ENCODE data around the gene DCP2.
A peak's percentile ranks its signal among the peaks of the same experiment; 100 is the strongest.

Gene DCP2

GRCh38 chr5:113036321-113036720 is 59.7 kb downstream of the DCP2 start:
- H3K4me3 ChIP-seq (ENCODE audit: low read length): no peak overlapping the region
- TF ChIP-seq CTCF (conservative IDR thresholded peaks at IDR 0.05; ENCODE audit: low read length): no peak
- DNase-seq (ENCODE audit: low read depth): no peak

- TF ChIP-seq CTCF (conservative IDR thresholded peaks at IDR 0.05; ENCODE audit: low read length): no peak
- no peak for DNase-seq (ENCODE audit: low read depth)
- H3K4me3 ChIP-seq (ENCODE audit: low read length): no peak overlapping the region
These were observed 60.2 kb downstream of the DCP2 start for GRCh38 chr5:113036826-113037225.

- DNase-seq (ENCODE audit: low read depth): no peak
- H3K4me3 ChIP-seq (ENCODE audit: low read length): no peak overlapping the region
- no peak for TF ChIP-seq CTCF (conservative IDR thresholded peaks at IDR 0.05; ENCODE audit: low read length)
These were observed 61.5 kb downstream of the DCP2 start for GRCh38 chr5:113038136-113038535.

- no peak; the same call in 1 of the 2 replicates for TF ChIP-seq CTCF (conservative IDR thresholded peaks at IDR 0.05; ENCODE audit: low read length)
- DNase-seq (ENCODE audit: low read depth): peak; percentile 44
These were observed 62.1 kb downstream of the DCP2 start for GRCh38 chr5:113038714-113039113.

GRCh38 chr5:113039229-113039933 is 62.8 kb downstream of the DCP2 start:
- DNase-seq (ENCODE audit: low read depth): no peak
- no peak overlapping the region for H3K4me3 ChIP-seq (ENCODE audit: low read length)
- TF ChIP-seq CTCF (conservative IDR thresholded peaks at IDR 0.05; ENCODE audit: low read length): no peak

More at GRCh38 chr5:113038714-113039113, 62.1 kb downstream of the DCP2 start:
- no peak overlapping the region for H3K4me3 ChIP-seq (ENCODE audit: low read length)

- no peak for TF ChIP-seq CTCF (conservative IDR thresholded peaks at IDR 0.05; ENCODE audit: low read length)
- no peak for DNase-seq (ENCODE audit: low read depth)
- no peak overlapping the region for H3K4me3 ChIP-seq (ENCODE audit: low read length)
These were observed 63.3 kb downstream of the DCP2 start for GRCh38 chr5:113039934-113040285.

- no peak for TF ChIP-seq CTCF (conservative IDR thresholded peaks at IDR 0.05; ENCODE audit: low read length)
- H3K4me3 ChIP-seq (ENCODE audit: low read length): no peak overlapping the region
- DNase-seq (ENCODE audit: low read depth): no peak
These were observed 64.2 kb downstream of the DCP2 start for GRCh38 chr5:113040672-113041260.
